RPMI8226 (cell line): ENCODE data around the gene DNASE1L3.
"Not testable (repeated sequence)": the region's sequence is repeated elsewhere in the genome, so short reads cannot be mapped to it uniquely, and the experiment has no call there.

ENCODE experiments used
- DNase-seq: peaks from one replicate; pipeline ENCODE4 v3.0.0-alpha.2; 2015

The DNASE1L3 gene

GRCh38 chr3:58210761-58211460 lies at the start of gene DNASE1L3:
DNASE1L3 (minus strand) TSS chr3:58210972; CDS start chr3:58210906, 66 bp downstream.
- no peak for DNase-seq

GRCh38 chr3:58260261-58260731 lies 49.5 kb upstream of the DNASE1L3 start:
- DNase-seq = no peak

GRCh38 chr3:58258392-58259055 lies 47.8 kb upstream of the DNASE1L3 start:
- DNase-seq = no peak

GRCh38 chr3:58256511-58256910 lies 45.7 kb upstream of the DNASE1L3 start:
- no peak for DNase-seq

GRCh38 chr3:58256061-58256460 lies 45.3 kb upstream of the DNASE1L3 start:
- no peak for DNase-seq

- DNase-seq = no peak
Measured at GRCh38 chr3:58254144-58254543, 43.4 kb upstream of the DNASE1L3 start.

- DNase-seq = no peak
Measured at GRCh38 chr3:58251631-58252035, 40.9 kb upstream of the DNASE1L3 start.

- DNase-seq = no peak
Measured at GRCh38 chr3:58250093-58250707, 39.4 kb upstream of the DNASE1L3 start.

- no peak for DNase-seq
Measured at GRCh38 chr3:58249358-58250092, 38.8 kb upstream of the DNASE1L3 start.

GRCh38 chr3:58246148-58247047 lies 35.6 kb upstream of the DNASE1L3 start:
- DNase-seq = no peak

GRCh38 chr3:58243976-58244585 lies 33.3 kb upstream of the DNASE1L3 start:
- DNase-seq = no peak

- not testable (repeated sequence) for DNase-seq
Measured at GRCh38 chr3:58242860-58243259, 32.1 kb upstream of the DNASE1L3 start.

GRCh38 chr3:58242340-58242739 lies 31.6 kb upstream of the DNASE1L3 start:
- no peak for DNase-seq

- no peak for DNase-seq
Measured at GRCh38 chr3:58241306-58242044, 30.7 kb upstream of the DNASE1L3 start.

GRCh38 chr3:58238830-58239229 lies 28.1 kb upstream of the DNASE1L3 start:
- no peak for DNase-seq

GRCh38 chr3:58237941-58238681 lies 27.3 kb upstream of the DNASE1L3 start:
- DNase-seq = peak; percentile 61

GRCh38 chr3:58237238-58237940 lies 26.6 kb upstream of the DNASE1L3 start, which contains the start of gene ABHD6:
ABHD6 (plus strand) TSS chr3:58237792; CDS start chr3:58256587, 18,795 bp downstream.
- peak; percentile 81 for DNase-seq

GRCh38 chr3:58236527-58237237 lies 25.9 kb upstream of the DNASE1L3 start:
- DNase-seq = no peak

GRCh38 chr3:58235970-58236369 lies 25.2 kb upstream of the DNASE1L3 start:
- no peak for DNase-seq
